Adipose tissue (tissue), 3 donors: Measurements from ENCODE around the gene PREPL. TPM values are rescaled to one million over a fixed set of nuclear protein-coding genes. Genes with fewer than 3 reads are reported as not detected.

Source experiments
- H3K27ac ChIP-seq: one replicate; pipeline ENCODE4 v1.5.1; 2013; ENCODE audit warnings: low read depth, low read length
- WGBS, 3 donors: extraction: QIAGEN DNeasy Blood & Tissue Kit; methylation state at CpG; one replicate each; pipeline ENCODE4 v1.1.7; 2013; 5-methylcytosine and 5-hydroxymethylcytosine counted together
- polyA plus RNA-seq, 3 donors: library from polyadenylated mRNA; stranded (reverse); fragments of 200-250 nt; gene quantifications; one replicate each; pipeline ENCODE4 v1.2.3, GENCODE V29; 2013
- donor health status: healthy with polysubstance abuse.
- donor health status: Bipolar disorder and iron deficiency.
- donor health status: healthy.

The PREPL gene
- polyA plus RNA-seq, 3 donors: 9.2 to 16.8 (median 12.8) TPM

GRCh38 chr2:44273076-44273475 is 88.2 kb downstream of the PREPL start:
- WGBS, 3 donors: 66 to 77% (median 66%) methylated on average over 3 of the region's 3 CpGs
- no peak overlapping the region for H3K27ac ChIP-seq

GRCh38 chr2:44271296-44271695 is 90.0 kb downstream of the PREPL start:
- 94 to 97% (median 96%) methylated on average over 7 of the region's 7 CpGs for WGBS, 3 donors
- H3K27ac ChIP-seq: no peak overlapping the region

- 52 to 81% (median 68%) methylated on average over 1 of the region's 1 CpG for WGBS, 3 donors
- no peak overlapping the region for H3K27ac ChIP-seq
Measured at GRCh38 chr2:44269831-44270230, 91.5 kb downstream of the PREPL start.

GRCh38 chr2:44267796-44268648 is 93.3 kb downstream of the PREPL start:
- 65 to 71% (median 67%) methylated on average over 7 of the region's 7 CpGs for WGBS, 3 donors
- no peak overlapping the region for H3K27ac ChIP-seq

Other genes with a start within 250 kb of the PREPL start
- 10 to 100 TPM; 17.2 to 31.6 (median 24.5) TPM for gene PPM1B, start 192.6 kb downstream of the PREPL start, polyA plus RNA-seq
- gene SLC3A1, start 86.0 kb downstream of the PREPL start, polyA plus RNA-seq: 10 to 100 TPM in 1 of 3 donors, under 1 TPM in 2; 0.11 to 28.2 (median 0.12) TPM
- gene CAMKMT, start 453 bp upstream of the PREPL start, polyA plus RNA-seq: 1 to 10 TPM; 4.2 to 5.2 (median 4.4) TPM